HG03066 (cell line): ENCODE results near the gene FGGY.

Experiments used
- ATAC-seq: cut with Tn5 transposase; IDR thresholded peaks from one replicate; pipeline ENCODE4 v1.9.1; 2021; ENCODE audit warnings: low read depth; ENCODE audit not compliant: unreplicated experiment

FGGY gene

DNA sequence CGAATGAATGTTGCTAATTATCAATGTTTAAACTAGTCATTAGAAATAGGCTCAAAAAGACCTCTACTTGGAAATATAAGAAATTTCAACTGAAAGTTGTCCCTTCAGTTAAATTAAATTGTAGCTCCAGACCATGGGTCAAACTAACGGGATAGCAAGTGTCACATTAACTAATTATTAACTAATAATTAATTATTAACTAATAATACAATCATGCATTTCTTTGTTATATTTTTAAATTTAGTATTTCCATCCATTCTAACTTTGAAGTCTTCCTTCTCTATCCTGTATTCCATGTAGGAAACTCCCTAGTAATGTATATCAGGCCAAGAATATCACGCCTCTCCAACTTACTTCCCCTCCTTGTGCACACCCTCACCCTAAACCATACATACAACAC lies 474.5 kb downstream of the FGGY start:
- ATAC-seq, result no peak

DNA sequence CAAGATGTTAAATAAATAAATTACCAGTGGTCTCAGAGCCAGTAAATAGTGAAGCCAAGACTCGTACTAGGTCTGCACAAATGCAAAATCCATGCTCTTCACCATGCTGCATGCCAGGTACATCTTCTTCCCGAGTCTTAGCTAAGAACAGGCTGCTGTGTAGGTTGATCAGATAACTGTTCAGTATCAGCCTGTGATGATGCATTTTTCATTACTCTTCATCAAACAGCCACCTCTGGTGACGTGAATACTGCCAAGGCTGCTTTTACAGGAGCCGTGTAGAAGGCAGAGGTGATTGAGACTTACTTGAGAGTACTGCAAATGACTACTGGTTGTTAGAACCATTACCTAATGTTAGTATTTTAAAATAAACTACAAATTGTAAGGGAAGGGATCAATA lies 478.6 kb downstream of the FGGY start:
- ATAC-seq, result no peak

DNA sequence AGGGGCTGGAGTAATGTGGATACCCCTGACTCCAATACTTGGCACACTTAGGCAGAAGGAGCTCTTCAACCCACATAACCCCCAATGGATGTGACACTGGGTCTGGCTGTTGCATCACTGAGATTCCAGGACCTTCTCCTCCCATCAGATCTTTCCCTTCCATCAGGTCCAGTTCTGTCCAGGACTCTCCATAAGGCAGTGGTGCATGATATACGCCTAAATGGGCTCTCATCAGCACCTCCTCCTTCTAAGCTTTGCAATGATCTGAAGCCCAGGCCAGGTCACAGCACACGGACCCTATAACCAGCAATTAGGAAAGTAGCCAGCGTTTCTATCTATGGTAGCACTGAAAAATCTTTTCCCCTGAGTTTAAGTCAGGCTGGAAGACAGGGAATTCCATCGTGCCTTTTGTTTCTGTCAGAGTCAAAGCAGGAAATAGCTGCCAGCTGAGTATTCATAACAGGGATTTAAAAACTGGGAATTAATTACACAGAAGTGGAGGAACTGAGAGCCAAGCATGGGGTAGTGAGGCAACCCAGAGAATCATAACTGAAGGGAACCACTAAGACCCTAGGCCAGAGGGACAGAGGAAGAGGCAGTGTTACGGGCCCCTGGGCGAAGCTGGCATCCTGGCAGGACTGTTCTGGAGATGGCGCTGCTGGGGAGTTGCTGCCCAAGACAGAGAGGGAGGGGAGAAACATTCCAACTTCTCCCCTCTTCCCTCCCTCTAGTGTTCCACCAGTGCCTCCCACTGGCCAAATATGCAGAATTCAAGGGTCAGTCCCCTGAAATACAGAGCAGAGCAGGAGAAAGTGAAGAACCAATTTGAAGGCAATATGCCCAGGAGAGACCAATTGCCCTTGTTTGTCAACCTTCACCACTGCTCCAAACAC lies 480.3 kb downstream of the FGGY start:
- ATAC-seq, result no peak

DNA sequence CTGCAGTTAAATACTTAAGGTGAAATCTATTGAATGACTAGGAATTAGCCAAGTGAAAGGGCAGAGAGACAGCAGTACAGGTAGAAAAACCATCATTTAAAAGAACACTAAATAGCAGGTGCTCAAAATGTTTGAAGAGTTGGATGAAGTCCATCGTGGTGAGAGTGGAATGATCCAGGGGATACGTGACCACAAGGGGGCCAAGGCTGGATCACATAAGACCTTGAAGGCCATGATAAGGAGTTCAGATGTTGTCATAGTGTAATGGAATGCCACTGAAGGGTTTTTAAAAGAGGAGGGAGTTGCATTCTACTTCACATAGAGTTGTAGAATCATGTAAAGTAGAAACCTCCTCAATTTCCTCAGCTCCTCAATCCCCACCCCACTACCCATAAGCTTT lies 483.1 kb downstream of the FGGY start:
- no peak for ATAC-seq

DNA sequence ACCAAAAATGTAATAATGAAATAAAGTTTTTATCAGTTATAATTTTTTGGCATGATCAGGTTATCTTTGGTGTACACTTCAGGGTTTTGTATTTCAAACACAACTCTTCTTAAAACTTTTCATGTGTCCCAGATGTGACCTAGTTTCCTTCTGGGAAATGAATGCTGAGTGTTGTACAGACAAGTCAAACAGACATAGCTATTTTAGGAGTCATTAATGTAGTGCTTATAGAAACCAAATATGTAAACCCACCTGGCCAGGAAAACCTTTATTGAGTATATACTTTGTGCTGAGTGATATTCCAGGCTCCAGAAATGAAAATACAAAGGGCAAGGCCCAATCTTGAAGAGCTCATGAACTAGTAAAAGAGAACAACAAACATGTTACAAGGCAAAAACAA lies 491.9 kb downstream of the FGGY start:
- ATAC-seq, result no peak

DNA sequence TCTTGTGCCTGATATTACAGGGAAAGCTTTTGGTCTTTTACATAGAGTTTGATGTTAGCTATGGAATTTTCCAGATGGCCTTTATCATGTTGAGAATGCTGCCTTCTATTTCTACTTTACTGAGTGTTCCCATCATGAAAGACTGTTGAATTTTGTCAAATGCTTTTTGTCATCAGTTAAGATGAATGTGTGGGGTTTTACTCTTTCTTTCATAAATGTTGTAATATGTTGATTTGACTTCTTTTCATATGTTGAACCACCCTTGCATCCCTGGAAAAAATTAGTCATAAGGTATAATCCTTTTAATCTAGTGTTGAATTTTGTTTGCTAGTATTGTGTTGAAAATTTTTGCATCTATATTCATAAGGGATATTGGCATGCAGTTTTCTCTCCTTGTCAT lies 501.7 kb downstream of the FGGY start:
- no peak for ATAC-seq

DNA sequence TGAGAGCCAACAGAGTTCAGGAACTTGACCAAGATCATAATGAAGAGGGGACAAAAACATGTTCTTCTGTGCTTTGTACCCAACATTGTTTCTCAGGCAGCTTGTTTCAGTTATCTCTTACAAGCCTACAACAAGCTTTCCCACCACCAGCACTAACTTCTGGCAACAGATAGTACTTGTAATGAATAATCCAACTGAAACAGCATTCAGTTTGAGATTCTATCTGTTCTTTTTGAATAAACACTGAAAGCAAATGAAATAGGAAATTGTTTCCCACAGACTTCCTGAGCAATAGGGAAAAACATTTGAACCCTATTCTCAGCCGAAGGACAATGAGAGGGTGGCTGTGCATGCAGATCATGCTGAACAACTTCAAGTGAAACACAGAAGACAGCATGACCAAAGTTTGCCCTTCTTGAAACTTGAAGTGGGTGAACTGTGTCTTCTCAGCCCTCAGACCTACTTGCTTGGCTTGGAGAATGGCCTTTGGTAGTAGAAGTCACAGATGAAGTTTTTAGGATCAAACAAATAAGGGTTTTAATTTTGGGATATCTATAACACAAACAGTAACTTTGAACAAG lies 506.7 kb downstream of the FGGY start:
- no peak for ATAC-seq

DNA sequence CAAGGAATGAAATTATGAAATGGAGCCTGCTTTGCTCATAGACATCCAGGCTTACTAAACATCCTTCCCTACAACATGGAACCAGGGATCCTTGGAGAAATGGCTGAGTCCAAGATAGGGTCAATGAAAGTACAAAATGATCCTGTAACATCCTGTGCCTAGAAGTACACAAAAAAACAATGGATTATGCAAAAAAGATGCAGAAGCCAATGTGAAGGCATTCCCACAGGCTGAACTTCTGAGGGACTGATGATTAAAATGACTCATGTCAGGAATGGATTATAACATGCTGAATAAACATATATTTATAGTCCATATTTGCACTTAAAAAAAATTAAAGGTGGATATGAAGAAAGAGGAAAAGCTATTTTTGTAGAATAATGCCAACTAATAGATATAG lies 507.4 kb downstream of the FGGY start:
- ATAC-seq, result no peak

DNA sequence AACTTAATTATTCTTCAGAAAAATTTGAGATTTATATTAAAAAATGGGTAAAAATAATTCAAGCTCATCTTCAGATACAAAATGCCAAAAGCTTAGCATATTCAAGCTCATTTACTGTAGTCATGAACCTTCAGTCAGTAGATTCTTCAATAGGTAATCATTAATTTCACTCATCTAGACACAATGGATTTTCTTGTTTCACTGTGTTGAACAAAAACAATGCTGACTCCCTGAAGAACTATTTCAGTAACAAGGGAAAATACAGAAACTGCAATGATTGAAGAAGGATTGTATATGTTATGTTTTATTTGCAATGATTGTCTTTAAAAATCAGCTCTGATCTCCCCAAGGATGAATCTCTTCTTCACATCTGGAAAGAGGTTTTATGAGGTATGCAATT lies 508.7 kb downstream of the FGGY start:
- ATAC-seq, result no peak
